GM10266 (cell line): ENCODE measurements around the gene TESPA1.
A peak's percentile ranks its signal among the peaks of the same experiment; 100 is the strongest.
"Not testable (repeated sequence)": the region's sequence is repeated elsewhere in the genome, so short reads cannot be mapped to it uniquely, and the experiment has no call there.

ENCODE experiments used
- DNase-seq: peaks from one replicate; pipeline ENCODE4 v3.0.0; 2012; ENCODE audit errors: extremely low spot score
- TF ChIP-seq, protein P1 (sequence below): IDR thresholded peaks from 2 replicates; pipeline ENCODE4 v1.5.1; 2012; ENCODE audit warnings: mild to moderate bottlenecking, low read depth; ENCODE audit not compliant: control insufficient read depth, insufficient read depth; ENCODE audit errors: missing control alignments

Gene TESPA1

DNA sequence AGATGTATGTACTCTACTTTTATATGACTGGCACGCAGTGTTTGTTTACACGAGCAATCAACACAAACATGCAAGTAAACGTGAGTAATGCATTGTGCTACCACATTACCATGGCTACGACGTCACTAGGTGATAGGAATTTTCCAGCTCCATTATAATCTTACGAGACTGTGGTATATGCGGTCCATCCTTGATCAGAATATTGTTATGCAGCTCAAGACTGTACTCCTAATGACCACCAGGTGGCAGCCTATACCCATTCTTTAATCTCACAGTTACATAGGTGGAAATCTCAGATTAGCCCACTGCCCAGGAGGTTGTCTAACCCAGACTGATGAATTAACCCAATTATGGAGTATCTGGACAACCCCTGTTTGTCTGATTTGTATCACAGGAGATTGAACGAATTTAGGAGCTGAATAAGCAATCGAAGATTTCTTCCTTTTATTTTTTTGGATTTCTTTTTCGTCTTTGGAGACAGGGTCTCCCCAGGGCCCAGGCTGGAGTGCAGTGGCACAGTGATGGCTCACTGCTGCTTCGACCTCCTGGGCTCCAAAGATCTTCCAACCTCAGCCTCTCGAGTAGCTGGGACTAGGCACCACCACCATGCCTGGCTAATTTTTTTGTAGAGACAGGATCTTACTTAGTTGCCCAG is 8.7 kb upstream of the TESPA1 start:
- DNase-seq, result peak; percentile 51
- TF ChIP-seq, protein P1, sequence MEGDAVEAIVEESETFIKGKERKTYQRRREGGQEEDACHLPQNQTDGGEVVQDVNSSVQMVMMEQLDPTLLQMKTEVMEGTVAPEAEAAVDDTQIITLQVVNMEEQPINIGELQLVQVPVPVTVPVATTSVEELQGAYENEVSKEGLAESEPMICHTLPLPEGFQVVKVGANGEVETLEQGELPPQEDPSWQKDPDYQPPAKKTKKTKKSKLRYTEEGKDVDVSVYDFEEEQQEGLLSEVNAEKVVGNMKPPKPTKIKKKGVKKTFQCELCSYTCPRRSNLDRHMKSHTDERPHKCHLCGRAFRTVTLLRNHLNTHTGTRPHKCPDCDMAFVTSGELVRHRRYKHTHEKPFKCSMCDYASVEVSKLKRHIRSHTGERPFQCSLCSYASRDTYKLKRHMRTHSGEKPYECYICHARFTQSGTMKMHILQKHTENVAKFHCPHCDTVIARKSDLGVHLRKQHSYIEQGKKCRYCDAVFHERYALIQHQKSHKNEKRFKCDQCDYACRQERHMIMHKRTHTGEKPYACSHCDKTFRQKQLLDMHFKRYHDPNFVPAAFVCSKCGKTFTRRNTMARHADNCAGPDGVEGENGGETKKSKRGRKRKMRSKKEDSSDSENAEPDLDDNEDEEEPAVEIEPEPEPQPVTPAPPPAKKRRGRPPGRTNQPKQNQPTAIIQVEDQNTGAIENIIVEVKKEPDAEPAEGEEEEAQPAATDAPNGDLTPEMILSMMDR, result peak; percentile 73

DNA sequence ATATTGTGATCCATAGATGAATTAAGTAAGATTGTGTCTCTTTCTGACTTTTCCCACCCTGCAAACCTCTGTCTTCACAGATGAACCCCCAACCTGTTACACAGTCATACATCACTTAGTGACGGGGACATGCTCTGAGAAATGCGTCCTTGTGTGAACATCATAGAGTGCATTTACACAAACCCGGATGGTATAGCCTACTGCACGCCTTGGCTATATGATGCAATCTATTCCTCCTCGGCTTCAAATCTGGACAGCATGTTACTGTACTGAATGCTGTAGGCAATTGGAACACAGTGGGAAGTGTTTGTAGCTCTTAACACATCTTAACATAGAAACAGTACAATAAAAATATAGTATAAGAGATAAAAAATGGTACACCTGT is 7.4 kb upstream of the TESPA1 start:
- TF ChIP-seq, protein P1, result no peak
- DNase-seq, result no peak

DNA sequence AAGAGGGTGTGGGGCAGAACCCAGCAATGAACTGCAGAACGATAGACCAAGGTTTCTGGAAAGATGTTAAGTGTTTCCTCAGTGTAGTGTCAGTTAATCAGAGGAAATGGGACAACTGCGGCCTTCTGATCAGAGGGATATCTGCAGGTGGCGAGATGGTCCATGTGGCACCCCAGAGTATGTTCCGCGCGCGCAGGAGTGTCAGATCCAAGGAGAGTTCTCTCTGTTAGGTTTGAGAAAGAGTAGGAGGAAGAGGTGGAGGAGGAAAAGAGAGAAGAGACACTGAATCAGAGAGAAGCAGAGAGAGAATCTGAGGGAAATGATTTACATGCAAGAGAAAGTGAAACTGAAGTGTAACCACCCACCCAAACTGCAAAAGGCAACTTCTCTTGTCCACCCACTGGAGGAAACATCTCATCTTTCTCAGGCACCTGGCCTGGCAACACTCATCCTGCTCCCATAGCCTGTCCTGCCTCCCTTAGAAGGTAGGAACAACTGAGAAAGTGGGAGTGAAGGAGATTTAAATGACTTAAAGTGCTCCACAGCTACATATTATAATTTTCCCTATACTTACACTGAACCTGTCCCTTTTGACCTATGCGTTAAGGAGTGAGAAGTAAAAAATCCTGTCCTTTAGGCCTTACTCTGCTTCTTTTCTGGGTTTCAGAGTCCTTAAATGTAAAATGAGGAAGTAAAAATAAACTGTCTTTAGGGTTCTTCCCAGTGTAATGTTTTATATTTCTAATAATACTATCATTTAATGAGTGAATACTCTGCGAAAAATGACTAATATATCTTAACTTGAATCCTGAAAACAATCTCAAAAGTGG is 6.8 kb upstream of the TESPA1 start:
- TF ChIP-seq, protein P1, result no peak
- DNase-seq, result peak; percentile 57

DNA sequence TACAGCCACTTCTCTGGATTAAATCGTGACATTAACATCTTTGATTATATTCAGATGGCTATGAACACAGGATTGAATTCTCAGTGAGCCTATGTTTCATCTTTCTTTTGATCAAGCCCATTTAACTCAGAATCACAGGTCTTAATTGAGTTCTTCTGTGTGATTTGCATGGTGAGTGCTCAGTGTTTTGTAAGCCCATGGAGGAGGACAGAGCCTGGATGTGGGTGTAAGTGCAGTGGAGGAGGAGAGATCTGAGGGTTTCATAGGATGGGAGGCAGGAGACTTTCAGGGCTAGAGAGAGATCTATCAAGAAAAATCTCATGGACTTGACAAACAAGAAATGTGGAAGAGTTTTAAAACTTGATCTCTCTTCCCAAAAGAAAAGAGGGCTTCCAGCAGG is 5.3 kb upstream of the TESPA1 start:
- TF ChIP-seq, protein P1, result no peak
- DNase-seq, result no peak

DNA sequence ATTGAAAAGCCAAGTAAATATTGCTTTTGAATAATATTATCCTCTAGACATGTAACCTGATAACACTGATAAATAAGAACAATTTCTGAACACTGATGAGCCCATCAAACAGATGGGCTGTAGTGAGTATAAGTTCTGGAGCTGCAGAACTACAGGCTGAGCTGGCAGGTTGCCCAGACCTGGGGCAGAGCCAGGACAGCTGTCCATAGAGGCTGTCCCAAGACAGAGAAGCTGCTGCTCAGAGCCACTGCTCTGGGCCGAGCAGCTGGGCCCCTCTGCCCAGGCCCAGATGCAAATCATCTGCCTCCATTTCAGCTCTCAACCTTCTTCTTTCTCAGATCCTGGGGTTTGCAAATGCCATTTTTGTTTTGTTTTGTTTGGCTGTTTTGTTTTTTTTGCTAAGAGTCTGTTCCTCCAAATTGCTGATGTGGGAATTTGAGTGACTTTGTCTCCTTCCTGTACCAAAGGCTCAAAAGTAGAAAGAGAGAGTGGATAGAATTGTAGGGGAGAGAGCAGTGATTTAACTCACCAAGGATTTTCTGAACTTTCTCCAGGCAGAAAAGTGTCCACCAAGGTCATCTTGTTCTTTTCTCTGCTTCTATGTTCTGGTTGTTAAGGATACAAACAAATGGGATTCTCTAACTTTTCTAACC is 4.0 kb upstream of the TESPA1 start:
- no peak for DNase-seq

DNA sequence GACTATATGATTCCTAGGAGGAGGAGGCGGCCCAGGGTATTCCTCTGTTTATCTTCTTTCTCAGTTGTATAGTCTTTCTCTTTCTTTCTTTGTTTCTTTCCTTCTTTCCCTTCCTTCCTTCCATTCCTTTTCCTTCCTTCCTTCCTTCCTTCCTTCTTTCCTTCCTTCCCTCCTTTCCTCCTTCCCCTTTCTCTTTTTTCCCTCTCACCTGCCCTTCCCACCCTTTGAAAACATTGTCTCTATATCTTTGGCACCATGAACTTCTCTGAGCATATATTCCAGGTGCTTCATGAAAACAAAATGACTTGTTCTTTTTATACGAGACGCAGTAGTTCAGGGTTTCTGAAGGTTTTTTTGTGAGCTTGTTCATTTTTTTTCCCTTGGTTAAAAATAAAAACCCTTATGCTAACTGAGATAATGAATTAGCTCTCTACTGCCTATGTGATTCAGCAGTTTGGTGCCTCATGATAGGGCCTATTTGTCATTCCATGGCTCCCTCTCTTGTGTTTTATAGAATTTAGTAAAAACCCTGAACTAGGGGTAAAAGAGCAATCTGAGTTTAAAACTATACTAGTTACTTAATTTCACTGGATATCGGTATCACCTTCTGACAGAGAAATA is 3.2 kb upstream of the TESPA1 start:
- TF ChIP-seq, protein P1, result no peak
- DNase-seq, result no peak

More for the DNA sequence above, 4.0 kb upstream of the TESPA1 start:
- TF ChIP-seq, protein P1, result no peak

DNA sequence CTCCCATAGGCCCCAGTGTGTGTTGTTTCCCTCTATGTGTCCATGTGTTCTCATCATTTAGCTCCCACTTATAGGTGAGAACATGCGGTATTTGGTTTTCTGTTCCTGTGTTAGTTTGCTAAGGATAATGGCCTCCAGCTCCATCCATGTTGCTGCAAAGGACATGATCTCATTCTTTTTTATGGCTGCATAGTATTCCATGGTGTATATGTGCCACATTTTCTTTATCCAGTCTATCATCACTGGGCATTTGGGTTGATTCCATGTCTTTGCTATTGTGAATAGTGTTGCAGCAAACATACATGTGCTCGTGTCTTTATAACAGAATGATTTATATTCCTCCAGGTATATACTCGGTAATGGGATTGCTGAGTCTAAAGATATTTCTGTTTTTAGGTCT is 2.2 kb upstream of the TESPA1 start:
- DNase-seq, result not testable (repeated sequence)
